ENCODE data around the gene LYPD6. TPM values are rescaled to one million over a fixed set of nuclear protein-coding genes. Genes with fewer than 3 reads are reported as not detected.

LYPD6 gene
- total RNA-seq, 1 donor from 2014 or later, result 4.1 TPM

DNA sequence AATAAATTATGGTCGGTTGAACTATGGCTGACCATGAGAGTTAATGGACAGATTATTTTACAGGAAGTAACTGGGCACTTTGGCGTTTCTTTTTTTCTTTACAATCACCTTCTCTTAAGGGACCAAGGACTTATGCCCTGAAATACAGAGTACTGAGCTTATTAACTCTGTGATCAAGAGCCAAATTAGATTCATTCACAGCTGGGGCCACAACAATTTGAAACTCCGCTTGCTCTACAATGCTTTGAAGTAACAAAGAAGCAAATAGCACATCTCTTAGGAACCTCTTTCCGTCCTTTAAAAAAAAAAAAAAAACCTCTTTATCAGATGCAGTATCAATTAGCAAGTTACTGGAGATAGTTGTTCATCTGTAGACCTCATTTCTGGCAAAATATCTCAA, 112.0 kb downstream of the LYPD6 start:
- H3K4me1 ChIP-seq, result peaks cover 17% of the 10 kb centered on the region
- no peaks in the 10 kb centered on the region for H3K36me3 ChIP-seq
- H3K4me2 ChIP-seq, result peak overlapping the region; percentile 34
- H3F3A ChIP-seq (ENCODE audit: low read depth), result no peaks in the 10 kb centered on the region
- no peak overlapping the region for H2AFZ ChIP-seq (replicated peaks)
- no peaks in the 10 kb centered on the region for H3K27me3 ChIP-seq
- H3K9me3 ChIP-seq (ENCODE audit: low read depth), result no peaks in the 10 kb centered on the region
- Mint-ChIP-seq H3K27me3 (ENCODE audit: insufficient read depth, low read depth) (no peaks in the 10 kb centered on the region), H3K4me1 (peaks cover 45% of the 10 kb centered on the region), H3K9me3 (peaks cover 2% of the 10 kb centered on the region), H3K36me3 (peaks cover 20% of the 10 kb centered on the region), H3K4me3 (no peak overlapping the region), H3K27ac (peak overlapping the region; percentile 29)
- DNase-seq (ENCODE audit: low spot score), result peak; percentile 13
- no peak overlapping the region for H3K27ac ChIP-seq
- TF ChIP-seq, protein P1, sequence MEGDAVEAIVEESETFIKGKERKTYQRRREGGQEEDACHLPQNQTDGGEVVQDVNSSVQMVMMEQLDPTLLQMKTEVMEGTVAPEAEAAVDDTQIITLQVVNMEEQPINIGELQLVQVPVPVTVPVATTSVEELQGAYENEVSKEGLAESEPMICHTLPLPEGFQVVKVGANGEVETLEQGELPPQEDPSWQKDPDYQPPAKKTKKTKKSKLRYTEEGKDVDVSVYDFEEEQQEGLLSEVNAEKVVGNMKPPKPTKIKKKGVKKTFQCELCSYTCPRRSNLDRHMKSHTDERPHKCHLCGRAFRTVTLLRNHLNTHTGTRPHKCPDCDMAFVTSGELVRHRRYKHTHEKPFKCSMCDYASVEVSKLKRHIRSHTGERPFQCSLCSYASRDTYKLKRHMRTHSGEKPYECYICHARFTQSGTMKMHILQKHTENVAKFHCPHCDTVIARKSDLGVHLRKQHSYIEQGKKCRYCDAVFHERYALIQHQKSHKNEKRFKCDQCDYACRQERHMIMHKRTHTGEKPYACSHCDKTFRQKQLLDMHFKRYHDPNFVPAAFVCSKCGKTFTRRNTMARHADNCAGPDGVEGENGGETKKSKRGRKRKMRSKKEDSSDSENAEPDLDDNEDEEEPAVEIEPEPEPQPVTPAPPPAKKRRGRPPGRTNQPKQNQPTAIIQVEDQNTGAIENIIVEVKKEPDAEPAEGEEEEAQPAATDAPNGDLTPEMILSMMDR (IDR thresholded peaks at IDR 0.05), result no peak
- TF ChIP-seq EZH2phosphoT487 (IDR thresholded peaks at IDR 0.05), result no peak
- TF ChIP-seq EZH2 (IDR thresholded peaks at IDR 0.05), result no peak
- no peaks in the 10 kb centered on the region for H4K20me1 ChIP-seq (ENCODE audit: low read depth)
- H3K9ac ChIP-seq, result no peak overlapping the region
- H3K79me2 ChIP-seq (ENCODE audit: low read depth), result no peaks in the 10 kb centered on the region
- no peak overlapping the region for H3K4me3 ChIP-seq

DNA sequence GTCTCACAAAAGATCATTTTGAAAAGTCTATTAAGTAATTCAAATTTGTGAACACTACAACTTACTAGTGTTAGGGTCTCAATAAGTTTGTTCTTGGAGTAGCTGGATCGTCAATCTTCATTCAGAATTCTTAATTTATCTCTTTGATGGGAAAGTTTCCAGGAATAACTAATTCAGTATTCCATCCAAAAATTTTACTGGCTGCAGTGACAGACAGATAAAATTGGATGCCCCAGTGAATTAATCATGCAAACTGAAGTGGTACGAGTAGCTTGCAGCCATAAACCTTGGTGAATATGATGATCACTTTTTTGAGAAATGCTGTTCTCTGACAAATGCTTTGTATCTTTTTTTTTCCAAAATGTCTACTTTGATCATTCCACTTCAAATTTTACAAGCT, 112.8 kb downstream of the LYPD6 start:
- peaks cover 2% of the 10 kb centered on the region for H3K9me3 Mint-ChIP-seq
- Histone ChIP-seq H4K20me1 (ENCODE audit: low read depth) (no peaks in the 10 kb centered on the region), H3K4me1 (peaks cover 17% of the 10 kb centered on the region), H3K9ac (no peak overlapping the region), H3K27ac (no peak overlapping the region), H3K27me3 (no peaks in the 10 kb centered on the region), H3K4me3 (no peak overlapping the region), H3K4me2 (no peak overlapping the region), H3K36me3 (no peaks in the 10 kb centered on the region), H3K9me3 (ENCODE audit: low read depth) (no peaks in the 10 kb centered on the region), H3K79me2 (ENCODE audit: low read depth) (no peaks in the 10 kb centered on the region), H3F3A (ENCODE audit: low read depth) (no peaks in the 10 kb centered on the region), H2AFZ (replicated peaks) (no peak overlapping the region)
- H3K36me3 Mint-ChIP-seq, result peaks cover 16% of the 10 kb centered on the region
- H3K27ac Mint-ChIP-seq, result no peak overlapping the region
- TF ChIP-seq EZH2 (IDR thresholded peaks at IDR 0.05) (no peak), EZH2phosphoT487 (IDR thresholded peaks at IDR 0.05) (no peak)
- TF ChIP-seq, protein P1 (IDR thresholded peaks at IDR 0.05), result no peak
- no peak overlapping the region for H3K4me3 Mint-ChIP-seq
- peaks cover 38% of the 10 kb centered on the region for H3K4me1 Mint-ChIP-seq
- DNase-seq (ENCODE audit: low spot score), result no peak
- H3K27me3 Mint-ChIP-seq (ENCODE audit: insufficient read depth, low read depth), result no peaks in the 10 kb centered on the region

DNA sequence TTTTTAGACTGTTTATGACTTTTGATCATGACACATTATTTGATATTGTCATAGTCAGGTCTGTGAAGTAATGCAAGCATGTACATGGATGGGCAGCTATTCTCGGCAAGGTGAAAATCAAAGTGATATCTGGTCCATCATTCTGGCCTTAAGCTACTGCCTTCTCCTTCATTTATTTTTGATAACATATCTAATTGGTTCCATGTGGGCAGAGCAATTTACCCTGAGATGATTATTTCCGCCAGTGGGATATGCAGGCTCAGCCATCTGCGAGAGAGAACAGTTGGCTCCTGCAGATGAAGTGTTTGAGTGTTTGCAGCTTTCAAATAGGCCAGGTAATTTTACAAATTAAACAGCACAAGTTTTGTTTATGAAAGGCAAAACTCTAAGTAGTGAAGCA, 116.4 kb downstream of the LYPD6 start:
- Mint-ChIP-seq H3K27ac (no peak overlapping the region), H3K27me3 (ENCODE audit: insufficient read depth, low read depth) (no peaks in the 10 kb centered on the region), H3K4me3 (no peak overlapping the region), H3K4me1 (peaks cover 25% of the 10 kb centered on the region), H3K36me3 (peaks cover 11% of the 10 kb centered on the region), H3K9me3 (peaks cover 2% of the 10 kb centered on the region)
- no peak overlapping the region for H3K9ac ChIP-seq
- no peak for DNase-seq (ENCODE audit: low spot score)
- no peak overlapping the region for H3K27ac ChIP-seq
- H3K79me2 ChIP-seq (ENCODE audit: low read depth), result no peaks in the 10 kb centered on the region
- TF ChIP-seq, protein P1 (IDR thresholded peaks at IDR 0.05), result no peak
- TF ChIP-seq EZH2 (IDR thresholded peaks at IDR 0.05) (no peak), EZH2phosphoT487 (IDR thresholded peaks at IDR 0.05) (no peak)
- H4K20me1 ChIP-seq (ENCODE audit: low read depth), result no peaks in the 10 kb centered on the region
- no peaks in the 10 kb centered on the region for H3K36me3 ChIP-seq
- no peak overlapping the region for H3K4me2 ChIP-seq
- no peaks in the 10 kb centered on the region for H3F3A ChIP-seq (ENCODE audit: low read depth)
- H3K27me3 ChIP-seq, result no peaks in the 10 kb centered on the region
- no peaks in the 10 kb centered on the region for H3K9me3 ChIP-seq (ENCODE audit: low read depth)
- H3K4me1 ChIP-seq, result peaks cover 17% of the 10 kb centered on the region
- H3K4me3 ChIP-seq, result no peak overlapping the region
- H2AFZ ChIP-seq (replicated peaks), result no peak overlapping the region
